Skeletal muscle tissue (tissue), 5 donors: ENCODE measurements around the gene RP9. TPM values are rescaled to one million over a fixed set of nuclear protein-coding genes. Genes with fewer than 3 reads are reported as not detected.

ENCODE experiments used
- H3K27ac ChIP-seq: one replicate; pipeline ENCODE4 v1.7.0; 2013; ENCODE audit warnings: mild to moderate bottlenecking, low read depth, low read length, inconsistent platforms
- H3K27me3 ChIP-seq, 3 donors: one replicate each; pipeline ENCODE4 v1.7.0; 2013; ENCODE audit warnings: low read length in 3 of 3; ENCODE audit not compliant: control insufficient read depth in 3 of 3, insufficient read depth in 3 of 3
- H3K36me3 ChIP-seq, 3 donors: one replicate each; pipeline ENCODE4 v1.7.0; 2013; ENCODE audit warnings: low read length in 3 of 3; ENCODE audit not compliant: control insufficient read depth in 3 of 3, insufficient read depth in 3 of 3
- H3K4me1 ChIP-seq, 3 donors: one replicate each; pipeline ENCODE4 v1.7.0; 2013; ENCODE audit warnings: low read length in 3 of 3, mild to moderate bottlenecking in 3 of 3; ENCODE audit not compliant: control insufficient read depth in 3 of 3, insufficient read depth in 3 of 3
- H3K4me3 ChIP-seq, 3 donors: one replicate each; pipeline ENCODE4 v1.7.0; 2013; ENCODE audit warnings: low read length in 3 of 3
- H3K9ac ChIP-seq, 3 donors: one replicate each; pipeline ENCODE4 v1.7.0; 2013; ENCODE audit warnings: low read length in 3 of 3, mild to moderate bottlenecking in 3 of 3, moderate library complexity in 2 of 3, low read depth in 1 of 3
- H3K9me3 ChIP-seq, 3 donors: one replicate each; pipeline ENCODE4 v1.7.0; 2013; ENCODE audit warnings: low read length in 3 of 3; ENCODE audit not compliant: control insufficient read depth in 3 of 3
- small RNA-seq: library from RNA; depleted of rRNA; stranded (forward); fragments of <200 nt; gene quantifications from one replicate; pipeline ENCODE3, GENCODE V24; 2014
- total RNA-seq: library from RNA; depleted of rRNA; stranded (reverse); fragments of >200 nt; gene quantifications from one replicate; pipeline ENCODE4 v1.2.3, GENCODE V29; 2014
- donor health status: Osteomylitis.

Gene RP9
- total RNA-seq, 1 donor from 2014 or later, result 15.7 TPM

- Histone ChIP-seq H3K9ac (no peak overlapping the region), H3K4me3 (no peak overlapping the region), H3K36me3 (peaks cover 0 to 2% (median 0%) of the 10 kb centered on the region in 3 donors), H3K4me1 (peaks cover 5 to 13% (median 8%) of the 10 kb centered on the region in 3 donors), H3K27ac (no peak overlapping the region), H3K27me3 (no peaks in the 10 kb centered on the region), H3K9me3 (no peaks in the 10 kb centered on the region)
Observed at GRCh38 chr7:33053721-33054120, 55.5 kb downstream of the RP9 start.

- Histone ChIP-seq H3K27ac (peak overlapping the region; percentile 32), H3K4me3 (peak overlapping the region in 1 of 3 donors; percentile 3), H3K9me3 (no peaks in the 10 kb centered on the region), H3K4me1 (peaks cover 5 to 15% (median 8%) of the 10 kb centered on the region in 3 donors), H3K36me3 (no peaks in the 10 kb centered on the region), H3K9ac (peak overlapping the region in 2 of 3 donors; percentile 46 to 60), H3K27me3 (no peaks in the 10 kb centered on the region)
Observed at GRCh38 chr7:33050535-33051318, 58.5 kb downstream of the RP9 start.

GRCh38 chr7:33048704-33049103, 60.5 kb downstream of the RP9 start:
- H3K27ac ChIP-seq, result no peak overlapping the region
- H3K4me1 ChIP-seq, result peaks cover 7 to 23% (median 14%) of the 10 kb centered on the region in 3 donors

DNA sequence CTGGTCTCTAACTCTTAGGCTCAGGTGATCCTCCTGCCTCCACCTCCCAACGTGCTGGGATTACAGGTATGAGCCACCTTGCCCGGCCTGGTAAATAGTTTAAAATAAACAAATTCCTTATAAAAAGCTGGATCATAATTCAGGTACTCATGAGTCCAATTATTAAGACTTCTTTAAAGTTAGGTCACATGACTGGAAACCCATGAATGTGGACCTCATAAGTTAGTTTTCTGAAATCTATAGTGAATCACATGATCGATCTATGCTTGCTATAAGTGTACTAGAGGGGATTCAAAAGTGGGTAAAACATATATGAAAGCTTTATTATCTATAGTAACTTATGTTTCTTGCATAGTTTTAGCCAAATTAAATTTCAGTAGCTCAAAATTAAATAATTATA, 60.9 kb downstream of the RP9 start:
- Histone ChIP-seq H3K27ac (no peak overlapping the region), H3K27me3 (no peaks in the 10 kb centered on the region), H3K4me1 (peaks cover 11 to 26% (median 17%) of the 10 kb centered on the region in 3 donors), H3K9me3 (no peaks in the 10 kb centered on the region), H3K9ac (no peak overlapping the region), H3K4me3 (no peak overlapping the region), H3K36me3 (no peaks in the 10 kb centered on the region)

More at GRCh38 chr7:33048704-33049103, 60.5 kb downstream of the RP9 start:
- no peaks in the 10 kb centered on the region for H3K9me3 ChIP-seq
- no peaks in the 10 kb centered on the region for H3K36me3 ChIP-seq
- H3K4me3 ChIP-seq, result no peak overlapping the region
- no peak overlapping the region for H3K9ac ChIP-seq
- no peaks in the 10 kb centered on the region for H3K27me3 ChIP-seq

GRCh38 chr7:33044986-33045385, 64.2 kb downstream of the RP9 start:
- Histone ChIP-seq H3K27ac (no peak overlapping the region), H3K4me3 (no peak overlapping the region), H3K9me3 (no peaks in the 10 kb centered on the region), H3K4me1 (peaks cover 11 to 22% (median 13%) of the 10 kb centered on the region in 3 donors), H3K9ac (no peak overlapping the region), H3K27me3 (no peaks in the 10 kb centered on the region), H3K36me3 (no peaks in the 10 kb centered on the region)

Small RNA genes lying within 50 kb of the gene (small RNA-seq; reads per million reads assigned to genes)
- gene AC074338.1, result not detected
- gene RN7SL505P, result not detected

Other genes starting within 250 kb of the RP9 start
- 51.1 TPM for gene KBTBD2, start 217.6 kb downstream of the RP9 start, total RNA-seq
- gene FKBP9, start 152.0 kb downstream of the RP9 start, total RNA-seq, result 176 TPM
- 31.3 TPM for gene NT5C3A, start 46.6 kb downstream of the RP9 start, total RNA-seq
- gene BBS9, start 20.2 kb upstream of the RP9 start, total RNA-seq, result 51.7 TPM